ENCODE data around the gene AADACL4.

- no peak for TF ChIP-seq CTCF (IDR thresholded peaks at IDR 0.05)
- TF ChIP-seq POLR2A (IDR thresholded peaks at IDR 0.05): no peak
- no peak for TF ChIP-seq EP300 (IDR thresholded peaks at IDR 0.05)
These were observed 352 bp downstream of the AADACL4 start for GRCh38 chr1:12644237-12644636.
